ENCODE measurements around the gene DCP1A.
"Not testable (repeated sequence)": the region's sequence is repeated elsewhere in the genome, so short reads cannot be mapped to it uniquely, and the experiment has no call there.

The DCP1A gene

DNA sequence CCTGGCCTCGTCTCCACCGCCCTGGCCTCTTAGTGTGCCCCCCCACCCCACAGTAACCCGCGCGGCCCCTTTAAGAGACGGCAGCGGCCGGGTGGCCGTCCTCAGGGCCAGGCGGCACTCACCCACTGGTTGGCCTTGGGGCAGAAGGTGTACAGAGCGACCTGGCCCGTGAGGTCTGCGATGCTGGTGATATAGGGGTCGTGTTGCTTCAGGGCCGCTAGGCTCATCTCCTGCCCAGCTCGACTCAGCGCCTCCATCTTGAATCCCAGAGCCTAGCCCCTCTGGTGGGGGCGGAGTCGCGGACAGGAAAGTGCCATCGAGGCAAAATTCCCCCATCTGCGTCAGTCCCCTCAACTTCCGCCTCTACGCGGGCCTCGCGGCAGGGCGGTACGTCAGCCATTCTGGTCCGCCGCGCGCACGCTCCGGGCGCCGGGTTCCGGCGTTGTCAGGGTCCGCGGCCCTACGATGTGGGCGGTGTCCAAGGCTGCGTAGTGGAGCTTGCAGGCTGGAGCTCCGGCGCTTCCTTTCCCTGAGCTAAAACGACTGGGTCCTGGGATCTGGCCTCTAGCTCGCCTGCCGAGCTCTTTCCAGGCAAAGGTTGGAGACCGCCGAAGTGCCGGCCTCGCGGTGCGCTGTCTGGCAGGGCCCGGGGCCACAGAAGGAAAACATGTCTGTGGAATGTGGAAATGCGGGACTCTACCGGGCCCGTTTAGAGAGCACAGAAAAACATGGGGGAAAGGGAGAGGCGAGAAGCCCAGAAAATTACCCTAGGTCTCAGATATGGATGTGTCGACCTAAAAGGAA lies at the start of gene DCP1A:
Gene DCP1A, minus strand, starts transcription at position 283 of the 804 bp plus-strand sequence. Its CDS starts 26 bp downstream, at position 257.
- peak; percentile 95 for DNase-seq (ENCODE audit: low spot score)

GRCh38 chr3:53384465-53385423 lies 37.4 kb upstream of the DCP1A start:
- DNase-seq (ENCODE audit: low spot score): no peak

- DNase-seq (ENCODE audit: low spot score): no peak
Observed at GRCh38 chr3:53382106-53382505, 34.8 kb upstream of the DCP1A start.

DNA sequence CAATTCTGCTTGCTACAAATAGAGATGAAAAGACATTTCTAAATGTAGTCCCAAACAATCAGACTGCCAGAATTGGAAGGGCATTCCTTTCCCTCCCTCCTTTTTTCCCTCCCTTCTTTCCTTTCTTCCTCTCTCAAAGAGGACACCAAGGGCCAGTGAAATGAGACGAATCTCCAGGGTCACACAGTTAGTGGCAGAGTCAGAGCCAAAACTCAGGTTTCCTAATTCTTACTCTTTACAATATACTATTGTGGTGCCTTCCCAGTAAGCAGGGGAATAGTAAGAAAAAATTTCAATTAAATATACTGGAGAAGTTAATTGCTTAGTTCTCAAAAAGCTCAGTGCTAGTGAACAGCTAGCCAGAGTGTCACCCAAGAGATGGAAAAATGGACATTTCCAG lies 33.0 kb upstream of the DCP1A start:
- no peak for DNase-seq (ENCODE audit: low spot score)

GRCh38 chr3:53379898-53380297 lies 32.6 kb upstream of the DCP1A start:
- DNase-seq (ENCODE audit: low spot score): no peak

- no peak for DNase-seq (ENCODE audit: low spot score)
Observed at GRCh38 chr3:53377794-53378193, 30.5 kb upstream of the DCP1A start.

- no peak for DNase-seq (ENCODE audit: low spot score)
Observed at GRCh38 chr3:53376679-53377078, 29.3 kb upstream of the DCP1A start.

- peak; percentile 48 for DNase-seq (ENCODE audit: low spot score)
Observed at GRCh38 chr3:53375019-53375418, 27.7 kb upstream of the DCP1A start.

- not testable (repeated sequence) for DNase-seq (ENCODE audit: low spot score)
Observed at GRCh38 chr3:53370719-53371118, 23.4 kb upstream of the DCP1A start.

GRCh38 chr3:53361852-53362251 lies 14.5 kb upstream of the DCP1A start:
- DNase-seq (ENCODE audit: low spot score): no peak

- no peak for DNase-seq (ENCODE audit: low spot score)
Observed at GRCh38 chr3:53357458-53357857, 10.1 kb upstream of the DCP1A start.

- no peak for DNase-seq (ENCODE audit: low spot score)
Observed at GRCh38 chr3:53354945-53355498, 7.7 kb upstream of the DCP1A start.

- no peak for DNase-seq (ENCODE audit: low spot score)
Observed at GRCh38 chr3:53353202-53353601, 5.9 kb upstream of the DCP1A start.

DNA sequence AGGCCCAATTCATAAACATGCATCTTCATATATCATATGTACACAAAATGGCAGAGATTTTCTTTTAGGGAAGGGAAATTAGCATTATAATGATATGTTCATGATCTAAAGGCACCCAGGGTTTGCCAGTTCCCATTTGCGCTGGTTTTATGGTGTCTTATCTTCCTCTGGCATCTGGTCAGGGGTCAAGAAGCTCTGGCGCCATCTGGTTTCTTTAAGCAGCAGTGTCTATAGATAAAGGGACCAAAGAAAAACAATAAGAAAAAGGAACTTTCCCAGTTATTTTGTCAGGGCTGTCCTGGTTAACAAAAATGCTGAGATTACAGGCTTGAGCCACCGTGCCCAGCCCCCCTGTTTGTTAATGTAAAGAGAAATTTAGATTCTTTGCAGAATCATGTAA lies 3.3 kb upstream of the DCP1A start:
- peak; percentile 25 for DNase-seq (ENCODE audit: low spot score)

GRCh38 chr3:53348118-53348517 lies 775 bp upstream of the DCP1A start:
- DNase-seq (ENCODE audit: low spot score): not testable (repeated sequence)

DNA sequence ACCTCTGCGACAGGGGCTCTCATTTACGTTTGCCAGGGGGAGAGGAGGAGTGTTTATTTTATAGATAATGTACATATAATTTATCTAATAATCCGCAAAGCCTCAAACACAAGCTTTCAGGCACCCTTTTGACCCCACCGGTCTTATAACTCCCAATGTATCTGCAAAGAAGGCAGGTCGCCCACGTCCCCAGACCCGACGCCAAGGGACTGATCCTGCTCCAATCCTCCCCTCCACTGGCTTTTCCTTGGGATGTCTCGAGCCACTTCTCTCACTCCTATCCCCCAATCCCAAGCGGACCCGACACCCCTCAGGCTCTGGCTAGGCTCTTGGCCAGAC lies 452 bp downstream of the DCP1A start:
- no peak for DNase-seq (ENCODE audit: low spot score)

- peak; percentile 12 for DNase-seq (ENCODE audit: low spot score)
Observed at GRCh38 chr3:53346514-53346913, 829 bp downstream of the DCP1A start.

- DNase-seq (ENCODE audit: low spot score): no peak
Observed at GRCh38 chr3:53342353-53342752, 5.0 kb downstream of the DCP1A start.

- no peak for DNase-seq (ENCODE audit: low spot score)
Observed at GRCh38 chr3:53337167-53337940, 10.0 kb downstream of the DCP1A start.

DNA sequence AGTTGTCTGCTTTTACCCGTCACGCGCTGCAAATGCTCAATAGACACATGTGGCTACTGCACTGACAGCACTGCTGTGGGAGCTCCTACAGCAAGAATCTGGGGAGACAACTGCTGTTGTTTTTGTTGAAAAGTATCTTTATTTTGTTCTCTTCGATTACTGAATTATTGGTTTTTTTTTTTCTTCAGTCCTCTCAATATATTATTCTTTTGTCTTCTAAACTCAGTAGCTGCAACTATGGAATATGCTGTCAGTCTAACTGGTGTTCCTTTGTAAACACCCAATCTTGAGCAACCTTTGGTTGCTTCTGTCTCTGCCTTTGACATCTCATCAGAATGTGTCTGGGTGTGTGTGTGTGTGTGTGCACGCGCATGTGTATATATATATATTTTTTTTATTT lies 12.6 kb downstream of the DCP1A start:
- DNase-seq (ENCODE audit: low spot score): peak; percentile 22

- DNase-seq (ENCODE audit: low spot score): no peak
Observed at GRCh38 chr3:53331871-53332270, 15.5 kb downstream of the DCP1A start.

DNA sequence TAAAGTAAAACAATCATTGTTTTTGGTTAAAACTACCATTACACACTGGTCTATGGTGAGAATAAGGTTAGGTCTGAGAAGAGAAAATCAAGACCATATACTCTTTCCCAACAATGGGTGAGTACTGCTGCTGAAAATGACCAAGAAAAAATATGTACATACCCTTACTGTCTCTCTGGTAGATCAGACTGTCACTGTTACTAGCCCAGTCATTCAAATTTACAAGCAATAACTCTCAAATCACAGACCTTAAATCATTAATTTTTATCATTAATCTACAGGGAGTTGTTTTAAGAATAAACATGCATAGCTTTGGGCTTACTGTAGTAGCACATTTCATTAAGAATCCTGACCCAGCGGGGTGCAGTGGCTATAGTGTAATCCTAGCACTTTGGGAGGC lies 17.4 kb downstream of the DCP1A start:
- DNase-seq (ENCODE audit: low spot score): no peak

All from globus pallidus (tissue), 1 donor.